Skeletal muscle satellite cell (primary cell): ENCODE data around the gene METTL27.
"Not testable (repeated sequence)": the region's sequence is repeated elsewhere in the genome, so short reads cannot be mapped to it uniquely, and the experiment has no call there.

ENCODE experiments used
- H3K27me3 ChIP-seq: 2 replicates; pipeline ENCODE4 v1.7.0; 2013; ENCODE audit warnings: low read length; ENCODE audit not compliant: control insufficient read depth, insufficient read depth
- H3K36me3 ChIP-seq: 2 replicates; pipeline ENCODE4 v1.7.0; 2013; ENCODE audit warnings: mild to moderate bottlenecking, control low read depth, low read length; ENCODE audit not compliant: insufficient read depth
- H3K4me1 ChIP-seq: 2 replicates; pipeline ENCODE4 v1.7.0; 2013; ENCODE audit warnings: low read length; ENCODE audit not compliant: control insufficient read depth, insufficient read depth
- H3K4me2 ChIP-seq: 2 replicates; pipeline ENCODE4 v1.7.0; 2013; ENCODE audit warnings: mild to moderate bottlenecking, low read length
- H3K4me3 ChIP-seq: 2 replicates; pipeline ENCODE4 v1.7.0; 2013; ENCODE audit warnings: low read length
- H3K9ac ChIP-seq: 2 replicates; pipeline ENCODE4 v1.7.0; 2013; ENCODE audit warnings: mild to moderate bottlenecking, low read depth, low read length, moderate library complexity
- H3K9me3 ChIP-seq: replicated peaks from 2 replicates; pipeline ENCODE4 v1.7.0; 2013; ENCODE audit warnings: mild to moderate bottlenecking, control low read depth, low read length

Gene METTL27

GRCh38 chr7:73844848-73845460, 2.6 kb upstream of the METTL27 start:
- peak overlapping the region; percentile 2 for H3K4me2 ChIP-seq
- no peaks in the 10 kb centered on the region for H3K9me3 ChIP-seq
- peaks cover 36% of the 10 kb centered on the region for H3K4me1 ChIP-seq
- no peaks in the 10 kb centered on the region for H3K36me3 ChIP-seq
- H3K4me3 ChIP-seq = no peak overlapping the region
- H3K27me3 ChIP-seq = no peaks in the 10 kb centered on the region
- no peak overlapping the region for H3K9ac ChIP-seq

- Histone ChIP-seq H3K4me3 (no peak overlapping the region), H3K4me1 (peaks cover 28% of the 10 kb centered on the region), H3K27me3 (no peaks in the 10 kb centered on the region), H3K36me3 (no peaks in the 10 kb centered on the region), H3K9ac (no peak overlapping the region), H3K9me3 (no peaks in the 10 kb centered on the region), H3K4me2 (no peak overlapping the region)
Measured at GRCh38 chr7:73844131-73844547, 1.8 kb upstream of the METTL27 start.

DNA sequence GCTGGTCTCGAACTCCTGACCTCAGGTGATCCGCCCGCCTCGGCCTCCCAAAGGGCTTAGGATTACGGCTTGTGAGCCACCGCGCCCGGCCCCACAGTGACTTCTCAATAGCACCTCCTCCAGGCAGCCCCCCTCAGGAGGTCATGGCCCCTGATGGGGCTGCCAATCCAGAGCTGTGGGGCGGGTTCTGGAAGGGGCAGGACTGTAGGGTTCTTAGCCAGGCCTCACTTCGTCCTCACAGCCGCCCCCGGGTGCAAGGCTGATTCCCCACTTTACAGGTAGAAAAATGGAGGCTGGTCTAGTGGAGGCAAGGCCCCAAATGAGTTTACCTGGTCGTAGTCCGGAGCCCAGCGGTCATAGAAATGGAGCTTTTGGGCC, 638 bp downstream of the METTL27 start:
- Histone ChIP-seq H3K9ac (peak overlapping the region; percentile 86), H3K4me3 (peak overlapping the region; percentile 80), H3K4me1 (peaks cover 25% of the 10 kb centered on the region), H3K36me3 (no peaks in the 10 kb centered on the region), H3K9me3 (no peaks in the 10 kb centered on the region), H3K4me2 (peak overlapping the region; percentile 96), H3K27me3 (no peaks in the 10 kb centered on the region)

GRCh38 chr7:73840715-73841379, 1.5 kb downstream of the METTL27 start:
- Histone ChIP-seq H3K4me3 (no peak overlapping the region), H3K27me3 (no peaks in the 10 kb centered on the region), H3K9me3 (no peaks in the 10 kb centered on the region), H3K4me2 (no peak overlapping the region), H3K9ac (no peak overlapping the region), H3K36me3 (no peaks in the 10 kb centered on the region), H3K4me1 (peaks cover 23% of the 10 kb centered on the region)

DNA sequence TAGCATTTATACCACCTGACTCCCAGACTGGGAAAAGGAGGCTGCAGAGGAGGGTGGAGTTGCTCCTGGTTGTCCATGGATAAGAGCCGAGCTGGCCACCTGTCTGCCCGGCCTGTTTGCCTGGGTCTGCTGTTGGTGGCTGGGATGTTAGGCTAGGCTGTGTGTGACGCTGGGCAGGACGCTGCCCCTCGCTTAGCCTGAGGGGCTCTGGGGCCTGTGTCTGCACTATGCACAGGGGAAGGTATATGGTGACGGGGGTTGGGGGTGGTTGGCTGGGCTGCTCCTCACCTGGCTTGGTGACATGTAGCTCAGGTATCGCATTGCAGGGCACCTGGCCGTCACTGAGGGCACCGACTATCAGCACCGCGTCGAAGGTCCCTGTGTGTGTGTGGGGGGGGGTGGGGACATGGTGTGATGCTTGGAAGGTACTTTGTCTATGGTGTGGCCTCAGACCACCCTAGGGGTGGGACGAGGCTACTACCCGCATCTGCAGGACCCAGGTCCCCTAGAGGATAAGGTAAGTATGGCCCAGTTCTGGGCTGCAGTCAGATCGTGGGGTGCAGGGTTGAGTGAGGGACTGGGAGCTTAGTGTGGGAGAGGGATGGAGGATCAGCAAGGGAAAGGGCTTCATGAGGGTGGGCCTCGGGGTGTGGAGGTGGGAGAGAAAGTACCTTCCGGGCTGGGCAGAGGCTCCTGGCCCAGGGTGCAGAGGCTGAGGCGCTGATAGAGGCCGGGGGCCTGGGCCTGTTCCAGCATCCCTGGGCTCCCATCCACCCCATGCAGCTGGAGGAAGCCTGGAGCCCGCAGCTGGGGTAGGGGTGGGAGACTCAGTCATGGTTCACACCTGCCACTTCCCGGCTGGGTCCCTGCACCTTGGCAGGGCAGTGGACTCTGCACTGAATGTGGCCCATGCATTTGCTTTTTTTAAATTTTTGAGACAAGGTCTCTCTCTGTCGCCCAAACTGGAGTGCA, 2.3 kb downstream of the METTL27 start:
- H3K36me3 ChIP-seq = no peaks in the 10 kb centered on the region
- no peak overlapping the region for H3K9ac ChIP-seq
- peaks cover 16% of the 10 kb centered on the region for H3K4me1 ChIP-seq
- no peak overlapping the region for H3K4me3 ChIP-seq
- H3K27me3 ChIP-seq = no peaks in the 10 kb centered on the region
- no peak overlapping the region for H3K4me2 ChIP-seq
- H3K9me3 ChIP-seq = no peaks in the 10 kb centered on the region

- Histone ChIP-seq H3K9ac (no peak overlapping the region), H3K36me3 (no peaks in the 10 kb centered on the region), H3K9me3 (no peaks in the 10 kb centered on the region), H3K4me2 (no peak overlapping the region), H3K27me3 (no peaks in the 10 kb centered on the region), H3K4me1 (peaks cover 13% of the 10 kb centered on the region), H3K4me3 (no peak overlapping the region)
Measured at GRCh38 chr7:73839290-73839689, 3.0 kb downstream of the METTL27 start.

- Histone ChIP-seq H3K27me3 (no peaks in the 10 kb centered on the region), H3K9ac (no peak overlapping the region), H3K4me1 (peaks cover 13% of the 10 kb centered on the region), H3K4me2 (no peak overlapping the region), H3K9me3 (no peaks in the 10 kb centered on the region), H3K4me3 (no peak overlapping the region), H3K36me3 (no peaks in the 10 kb centered on the region)
Measured at GRCh38 chr7:73838642-73839041, 3.7 kb downstream of the METTL27 start.

DNA sequence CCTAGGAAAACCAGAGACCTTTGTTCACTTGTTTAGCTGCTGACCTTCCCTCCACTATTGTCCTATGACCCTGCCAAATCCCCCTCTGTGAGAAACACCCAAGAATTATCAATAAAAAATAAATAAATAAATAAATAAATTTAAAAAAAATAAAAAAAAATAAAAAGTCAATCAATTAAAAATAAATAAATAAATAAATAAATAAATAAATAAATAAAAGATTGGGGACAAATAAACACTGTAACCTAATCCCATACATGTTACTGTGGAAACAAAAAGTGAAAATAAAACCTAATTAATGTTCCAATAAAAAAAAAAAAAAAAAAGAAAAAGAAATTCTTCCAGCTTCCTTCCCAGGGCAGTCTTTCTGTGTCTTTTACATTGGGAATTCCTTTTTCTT, 5.1 kb downstream of the METTL27 start:
- H3K4me2 ChIP-seq, H3K27me3 ChIP-seq, H3K9ac ChIP-seq, H3K9me3 ChIP-seq, H3K36me3 ChIP-seq, H3K4me3 ChIP-seq, H3K4me1 ChIP-seq: not testable (repeated sequence)

DNA sequence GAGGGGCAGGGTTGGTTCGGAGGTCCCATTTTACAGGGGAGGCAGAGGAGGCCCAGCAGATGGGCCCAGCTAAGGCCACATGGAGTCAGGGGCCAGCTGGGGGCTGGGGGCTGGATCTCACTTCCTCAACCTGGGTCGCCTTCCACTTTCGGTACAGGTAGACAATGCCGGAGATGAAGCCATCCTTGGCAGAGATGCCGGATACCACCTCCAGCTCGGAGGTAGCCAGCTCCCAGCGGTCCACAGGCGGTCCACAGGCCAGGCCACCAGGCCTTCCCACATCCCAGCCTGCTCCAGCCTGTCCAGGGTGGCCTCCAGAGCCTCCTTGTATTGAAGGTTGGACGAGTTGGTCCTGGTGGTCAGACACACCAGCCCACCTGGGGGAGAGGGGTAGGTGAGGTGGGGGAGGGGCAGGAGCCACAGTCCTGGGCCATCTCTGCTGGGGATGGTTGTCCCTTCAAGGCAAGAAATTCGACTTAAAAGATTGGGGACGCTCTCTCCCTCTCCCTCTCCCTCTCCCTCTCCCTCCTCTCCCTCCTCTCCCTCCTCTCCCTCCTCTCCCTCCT, 7.6 kb downstream of the METTL27 start:
- no peaks in the 10 kb centered on the region for H3K36me3 ChIP-seq
- H3K27me3 ChIP-seq = no peaks in the 10 kb centered on the region
- H3K9ac ChIP-seq = no peak overlapping the region
- no peak overlapping the region for H3K4me2 ChIP-seq
- H3K9me3 ChIP-seq = no peaks in the 10 kb centered on the region
- H3K4me1 ChIP-seq = no peaks in the 10 kb centered on the region
- H3K4me3 ChIP-seq = no peak overlapping the region

DNA sequence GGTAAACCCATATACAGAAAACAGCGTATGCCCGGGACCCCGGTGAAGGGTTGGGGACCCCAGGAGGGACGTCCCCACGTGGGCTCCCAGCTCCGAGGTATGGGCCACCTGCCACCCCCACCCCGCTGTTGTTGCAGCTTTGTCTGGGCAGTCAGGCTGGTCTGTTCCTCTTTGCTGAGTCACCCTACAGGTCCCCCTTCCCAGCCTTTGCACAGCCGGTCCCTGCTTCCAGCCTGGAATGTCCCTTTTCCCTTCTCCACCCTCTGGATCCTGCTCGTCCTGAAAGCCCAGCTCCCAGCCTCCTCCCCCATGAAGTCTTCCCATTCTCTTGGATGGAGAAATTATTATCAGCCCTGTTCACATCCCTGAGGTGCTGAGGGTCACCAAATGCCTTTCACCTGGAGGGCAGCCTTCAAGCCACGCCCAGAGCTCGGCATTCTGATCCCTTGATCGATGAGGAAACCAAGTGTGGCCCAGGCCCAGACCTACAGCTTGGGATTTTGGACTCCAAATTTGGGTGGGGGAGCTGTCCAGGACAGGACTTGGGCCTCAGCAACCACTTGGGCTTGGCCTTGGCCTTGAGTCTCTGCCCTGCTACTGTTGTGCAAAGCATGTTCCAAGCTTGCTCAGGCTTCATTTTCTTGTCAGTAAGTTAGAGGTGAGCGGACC, 8.9 kb downstream of the METTL27 start:
- H3K4me1 ChIP-seq = peaks cover 1% of the 10 kb centered on the region
- H3K4me2 ChIP-seq = no peak overlapping the region
- H3K27me3 ChIP-seq = no peaks in the 10 kb centered on the region
- H3K4me3 ChIP-seq = no peak overlapping the region
- no peak overlapping the region for H3K9ac ChIP-seq
- H3K9me3 ChIP-seq = no peaks in the 10 kb centered on the region
- no peaks in the 10 kb centered on the region for H3K36me3 ChIP-seq

GRCh38 chr7:73832806-73833205, 9.5 kb downstream of the METTL27 start:
- Histone ChIP-seq H3K9me3 (no peaks in the 10 kb centered on the region), H3K27me3 (no peaks in the 10 kb centered on the region), H3K4me2 (no peak overlapping the region), H3K4me1 (peaks cover 7% of the 10 kb centered on the region), H3K36me3 (no peaks in the 10 kb centered on the region), H3K4me3 (no peak overlapping the region), H3K9ac (no peak overlapping the region)
